G401.6 (cell line): Measurements from ENCODE around the gene CAMTA1.
"Not testable (repeated sequence)": the region's sequence is repeated elsewhere in the genome, so short reads cannot be mapped to it uniquely, and the experiment has no call there.

ENCODE experiments used
- FAIRE-seq: peaks from 2 replicates; lab custom pipeline; 2012; peaks lifted over from hg19 to GRCh38; lab: Jason Lieb, UNC

CAMTA1 gene

GRCh38 chr1:7109901-7110300 is 324.6 kb downstream of the CAMTA1 start:
- FAIRE-seq, result no peak

- no peak for FAIRE-seq
Observed at GRCh38 chr1:7110321-7110720, 325.1 kb downstream of the CAMTA1 start.

- no peak for FAIRE-seq
Observed at GRCh38 chr1:7111853-7112252, 326.6 kb downstream of the CAMTA1 start.

GRCh38 chr1:7113136-7113535 is 327.9 kb downstream of the CAMTA1 start:
- no peak for FAIRE-seq

GRCh38 chr1:7113822-7114221 is 328.6 kb downstream of the CAMTA1 start:
- FAIRE-seq, result no peak

GRCh38 chr1:7116001-7116400 is 330.7 kb downstream of the CAMTA1 start:
- FAIRE-seq, result no peak

- no peak for FAIRE-seq
Observed at GRCh38 chr1:7117399-7118281, 332.4 kb downstream of the CAMTA1 start.

GRCh38 chr1:7119156-7119555 is 333.9 kb downstream of the CAMTA1 start:
- FAIRE-seq, result no peak

GRCh38 chr1:7120863-7121621 is 335.8 kb downstream of the CAMTA1 start:
- no peak for FAIRE-seq

- FAIRE-seq, result no peak
Observed at GRCh38 chr1:7121622-7121988, 336.4 kb downstream of the CAMTA1 start.

GRCh38 chr1:7127322-7128075 is 342.2 kb downstream of the CAMTA1 start:
- no peak for FAIRE-seq

GRCh38 chr1:7128293-7128692 is 343.0 kb downstream of the CAMTA1 start:
- no peak for FAIRE-seq

- no peak for FAIRE-seq
Observed at GRCh38 chr1:7130127-7130526, 344.9 kb downstream of the CAMTA1 start.

- FAIRE-seq, result no peak
Observed at GRCh38 chr1:7135493-7135892, 350.2 kb downstream of the CAMTA1 start.

- FAIRE-seq, result no peak
Observed at GRCh38 chr1:7136166-7136953, 351.1 kb downstream of the CAMTA1 start.

- FAIRE-seq, result no peak
Observed at GRCh38 chr1:7140251-7140650, 355.0 kb downstream of the CAMTA1 start.

- FAIRE-seq, result no peak
Observed at GRCh38 chr1:7145947-7146346, 360.7 kb downstream of the CAMTA1 start.

GRCh38 chr1:7146710-7147109 is 361.5 kb downstream of the CAMTA1 start:
- no peak for FAIRE-seq

GRCh38 chr1:7147581-7148282 is 362.5 kb downstream of the CAMTA1 start:
- not testable (repeated sequence) for FAIRE-seq

- no peak for FAIRE-seq
Observed at GRCh38 chr1:7149080-7149838, 364.0 kb downstream of the CAMTA1 start.
